WERI-Rb-1 (cell line): ENCODE measurements around the gene ADAMTS15.

Source experiments
- DNase-seq: peaks from one replicate; pipeline ENCODE4 v3.0.0-alpha.2; 2020
- H3K27ac ChIP-seq: fragments of 250-450 bp; sonication (Bioruptor Pico); 2 replicates; pipeline ENCODE4 v1.5.1; 2020; ENCODE audit warnings: mild to moderate bottlenecking, moderate library complexity
- H3K27me3 ChIP-seq: fragments of 250-450 bp; sonication (Bioruptor Pico); 2 replicates; pipeline ENCODE4 v1.5.1; 2021; ENCODE audit warnings: mild to moderate bottlenecking, low read depth, moderate library complexity; ENCODE audit not compliant: insufficient read depth, severe bottlenecking
- H3K36me3 ChIP-seq: fragments of 250-450 bp; sonication (Bioruptor Pico); 2 replicates; pipeline ENCODE4 v1.5.1; 2020; ENCODE audit warnings: mild to moderate bottlenecking, moderate library complexity
- H3K4me3 ChIP-seq: 2 replicates; pipeline ENCODE4 v1.5.1; 2011; ENCODE audit warnings: low read depth, mild to moderate bottlenecking, control low read depth, low read length
- H3K9me3 ChIP-seq: fragments of 250-450 bp; sonication (Bioruptor Pico); 2 replicates; pipeline ENCODE4 v1.5.1; 2021; ENCODE audit warnings: mild to moderate bottlenecking, moderate library complexity; ENCODE audit not compliant: severe bottlenecking
- CTCF ChIP-seq: IDR thresholded peaks from 2 replicates; pipeline ENCODE4 v1.5.1; 2011; ENCODE audit warnings: low read depth, mild to moderate bottlenecking, control low read depth, inconsistent platforms, low read length

Gene ADAMTS15

GRCh38 chr11:130516554-130517505 is 68.4 kb downstream of the ADAMTS15 start:
- no peaks in the 10 kb centered on the region for H3K27me3 ChIP-seq
- TF ChIP-seq CTCF, result no peak
- no peak for DNase-seq
- no peaks in the 10 kb centered on the region for H3K9me3 ChIP-seq
- H3K36me3 ChIP-seq, result no peaks in the 10 kb centered on the region
- H3K4me3 ChIP-seq, result no peak overlapping the region
- H3K27ac ChIP-seq, result no peak overlapping the region

- Histone ChIP-seq H3K27ac (no peak overlapping the region), H3K36me3 (no peaks in the 10 kb centered on the region), H3K9me3 (no peaks in the 10 kb centered on the region), H3K4me3 (no peak overlapping the region), H3K27me3 (no peaks in the 10 kb centered on the region)
- no peak for DNase-seq
- TF ChIP-seq CTCF, result no peak
Observed at GRCh38 chr11:130518164-130518680, 69.8 kb downstream of the ADAMTS15 start.

GRCh38 chr11:130519128-130519932 is 70.9 kb downstream of the ADAMTS15 start:
- no peak for DNase-seq
- TF ChIP-seq CTCF, result no peak
- no peaks in the 10 kb centered on the region for H3K27me3 ChIP-seq
- no peaks in the 10 kb centered on the region for H3K9me3 ChIP-seq
- no peaks in the 10 kb centered on the region for H3K36me3 ChIP-seq
- no peak overlapping the region for H3K27ac ChIP-seq
- H3K4me3 ChIP-seq, result no peak overlapping the region

- no peaks in the 10 kb centered on the region for H3K27me3 ChIP-seq
Observed at GRCh38 chr11:130520271-130520671, 71.8 kb downstream of the ADAMTS15 start.

More at GRCh38 chr11:130520271-130520671, 71.8 kb downstream of the ADAMTS15 start:
- H3K27ac ChIP-seq, result no peak overlapping the region
- no peak for TF ChIP-seq CTCF
- H3K9me3 ChIP-seq, result no peaks in the 10 kb centered on the region
- H3K36me3 ChIP-seq, result no peaks in the 10 kb centered on the region
- H3K4me3 ChIP-seq, result no peak overlapping the region
- no peak for DNase-seq
